ENCODE data around the gene TNFAIP2.
"Not testable (repeated sequence)": the region's sequence is repeated elsewhere in the genome, so short reads cannot be mapped to it uniquely, and the experiment has no call there.

The TNFAIP2 gene

DNA sequence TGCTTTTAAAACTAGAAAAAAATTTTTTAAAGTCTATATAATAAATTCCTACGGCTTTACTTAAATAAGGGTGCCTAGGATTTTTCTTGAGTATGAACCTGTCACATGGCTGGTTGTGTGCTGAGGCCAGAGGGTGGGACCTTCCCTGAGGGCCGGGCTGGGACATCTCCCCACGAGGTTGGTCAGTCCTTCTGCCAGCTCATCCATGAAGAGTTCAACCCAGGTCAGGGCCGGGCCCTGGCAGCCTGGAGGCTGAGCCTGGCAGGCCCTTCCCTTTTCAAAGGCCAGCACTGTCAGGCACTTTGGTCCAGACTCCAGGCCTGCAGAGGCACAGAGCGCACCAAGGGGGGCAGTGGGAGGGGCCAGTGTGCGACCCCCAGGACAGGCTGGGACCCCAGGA lies 31.7 kb downstream of the TNFAIP2 start:
- Histone ChIP-seq H3K9me2 (replicated peaks; ENCODE audit: insufficient read depth, low read length) (no peaks in the 10 kb centered on the region), H3K9me3 (ENCODE audit: insufficient read depth, low read length) (no peaks in the 10 kb centered on the region), H3K36me3 (ENCODE audit: low read length) (no peaks in the 10 kb centered on the region), H3K27ac (ENCODE audit: low read depth, low read length) (no peak overlapping the region), H3K4me2 (ENCODE audit: low read depth, low read length, poor library complexity, severe bottlenecking) (no peak overlapping the region), H3K9ac (ENCODE audit: low read length) (no peak overlapping the region), H3F3A (ENCODE audit: insufficient read depth) (no peaks in the 10 kb centered on the region), H3K27me3 (ENCODE audit: low read length) (no peaks in the 10 kb centered on the region), H2AFZ (ENCODE audit: low read depth, low read length, severe bottlenecking) (no peak overlapping the region), H4K20me1 (ENCODE audit: low read depth, low read length) (no peaks in the 10 kb centered on the region), H3K4me3 (ENCODE audit: insufficient read depth, low read length, poor library complexity, severe bottlenecking) (no peak overlapping the region), H3K79me2 (ENCODE audit: insufficient read depth, low read length) (no peaks in the 10 kb centered on the region)
- TF ChIP-seq, protein P1, sequence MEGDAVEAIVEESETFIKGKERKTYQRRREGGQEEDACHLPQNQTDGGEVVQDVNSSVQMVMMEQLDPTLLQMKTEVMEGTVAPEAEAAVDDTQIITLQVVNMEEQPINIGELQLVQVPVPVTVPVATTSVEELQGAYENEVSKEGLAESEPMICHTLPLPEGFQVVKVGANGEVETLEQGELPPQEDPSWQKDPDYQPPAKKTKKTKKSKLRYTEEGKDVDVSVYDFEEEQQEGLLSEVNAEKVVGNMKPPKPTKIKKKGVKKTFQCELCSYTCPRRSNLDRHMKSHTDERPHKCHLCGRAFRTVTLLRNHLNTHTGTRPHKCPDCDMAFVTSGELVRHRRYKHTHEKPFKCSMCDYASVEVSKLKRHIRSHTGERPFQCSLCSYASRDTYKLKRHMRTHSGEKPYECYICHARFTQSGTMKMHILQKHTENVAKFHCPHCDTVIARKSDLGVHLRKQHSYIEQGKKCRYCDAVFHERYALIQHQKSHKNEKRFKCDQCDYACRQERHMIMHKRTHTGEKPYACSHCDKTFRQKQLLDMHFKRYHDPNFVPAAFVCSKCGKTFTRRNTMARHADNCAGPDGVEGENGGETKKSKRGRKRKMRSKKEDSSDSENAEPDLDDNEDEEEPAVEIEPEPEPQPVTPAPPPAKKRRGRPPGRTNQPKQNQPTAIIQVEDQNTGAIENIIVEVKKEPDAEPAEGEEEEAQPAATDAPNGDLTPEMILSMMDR (IDR thresholded peaks at IDR 0.05; ENCODE audit: insufficient read depth, low read length, poor library complexity, severe bottlenecking): no peak
- TF ChIP-seq EZH2phosphoT487 (conservative IDR thresholded peaks at IDR 0.05; ENCODE audit: low read length): no peak

DNA sequence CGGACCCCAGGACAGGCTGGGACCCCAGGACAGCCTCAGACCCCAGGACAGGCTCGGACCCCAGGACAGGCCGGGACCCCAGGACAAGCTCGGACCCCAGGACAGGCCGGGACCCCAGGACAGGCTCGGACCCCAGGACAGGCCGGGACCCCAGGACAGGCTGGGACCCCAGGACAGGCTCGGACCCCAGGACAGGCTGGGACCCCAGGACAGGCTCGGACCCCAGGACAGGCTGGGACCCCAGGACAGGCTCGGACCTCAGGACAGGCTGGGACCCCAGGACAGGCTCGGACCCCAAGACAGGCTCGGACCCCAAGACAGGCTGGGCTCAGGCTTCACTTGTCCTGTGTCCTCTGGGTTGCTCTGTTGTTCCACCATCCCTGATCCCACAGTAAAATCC lies 32.2 kb downstream of the TNFAIP2 start:
- H3K9ac ChIP-seq (ENCODE audit: low read length); H4K20me1 ChIP-seq (ENCODE audit: low read depth, low read length); H2AFZ ChIP-seq (ENCODE audit: low read depth, low read length, severe bottlenecking); H3K4me2 ChIP-seq (ENCODE audit: low read depth, low read length, poor library complexity, severe bottlenecking); H3K9me3 ChIP-seq (ENCODE audit: insufficient read depth, low read length); H3K27me3 ChIP-seq (ENCODE audit: low read length); H3K4me3 ChIP-seq (ENCODE audit: insufficient read depth, low read length, poor library complexity, severe bottlenecking); H3K27ac ChIP-seq (ENCODE audit: low read depth, low read length); H3K79me2 ChIP-seq (ENCODE audit: insufficient read depth, low read length); H3K9me2 ChIP-seq (replicated peaks; ENCODE audit: insufficient read depth, low read length); H3K36me3 ChIP-seq (ENCODE audit: low read length); H3F3A ChIP-seq (ENCODE audit: insufficient read depth): not testable (repeated sequence)

DNA sequence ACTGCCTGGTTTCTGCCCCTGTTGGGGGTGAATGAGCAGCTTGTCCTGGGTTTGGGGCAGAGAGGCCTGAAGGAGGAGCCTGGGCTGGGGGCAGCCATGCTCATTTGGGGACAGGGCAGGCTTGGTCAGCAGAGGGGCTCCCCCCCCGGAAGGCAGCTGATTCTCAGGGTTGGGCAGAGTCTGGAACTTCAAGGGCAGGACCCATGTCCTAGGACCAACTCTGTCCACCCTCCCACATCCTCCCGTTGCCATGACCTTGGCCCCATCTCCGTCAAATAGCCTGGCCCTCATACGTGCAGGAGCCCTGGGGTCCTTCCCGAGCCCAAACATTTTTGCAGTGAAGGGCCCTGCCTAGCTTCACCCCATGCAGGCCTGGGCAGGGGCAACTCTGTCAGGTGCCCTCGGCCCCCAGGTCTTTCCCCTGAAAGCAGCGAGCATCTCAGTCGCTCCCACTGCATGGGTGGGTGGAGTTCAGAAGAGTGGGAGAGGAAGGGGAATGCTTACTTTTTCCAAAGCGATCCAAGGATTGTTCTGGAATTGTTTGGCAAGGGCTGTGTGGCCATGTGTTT lies 32.6 kb downstream of the TNFAIP2 start:
- H3K4me3 ChIP-seq (ENCODE audit: insufficient read depth, low read length, poor library complexity, severe bottlenecking): no peak overlapping the region
- no peaks in the 10 kb centered on the region for H3K79me2 ChIP-seq (ENCODE audit: insufficient read depth, low read length)
- H3K9me2 ChIP-seq (replicated peaks; ENCODE audit: insufficient read depth, low read length): no peaks in the 10 kb centered on the region
- no peaks in the 10 kb centered on the region for H3K9me3 ChIP-seq (ENCODE audit: insufficient read depth, low read length)
- no peaks in the 10 kb centered on the region for H3F3A ChIP-seq (ENCODE audit: insufficient read depth)
- no peaks in the 10 kb centered on the region for H3K36me3 ChIP-seq (ENCODE audit: low read length)
- no peak overlapping the region for H3K9ac ChIP-seq (ENCODE audit: low read length)
- no peak overlapping the region for H2AFZ ChIP-seq (ENCODE audit: low read depth, low read length, severe bottlenecking)
- TF ChIP-seq EZH2phosphoT487 (conservative IDR thresholded peaks at IDR 0.05; ENCODE audit: low read length): no peak
- TF ChIP-seq, protein P1 (IDR thresholded peaks at IDR 0.05; ENCODE audit: insufficient read depth, low read length, poor library complexity, severe bottlenecking): no peak
- no peaks in the 10 kb centered on the region for H4K20me1 ChIP-seq (ENCODE audit: low read depth, low read length)
- H3K4me2 ChIP-seq (ENCODE audit: low read depth, low read length, poor library complexity, severe bottlenecking): no peak overlapping the region
- no peaks in the 10 kb centered on the region for H3K27me3 ChIP-seq (ENCODE audit: low read length)
- H3K27ac ChIP-seq (ENCODE audit: low read depth, low read length): no peak overlapping the region

DNA sequence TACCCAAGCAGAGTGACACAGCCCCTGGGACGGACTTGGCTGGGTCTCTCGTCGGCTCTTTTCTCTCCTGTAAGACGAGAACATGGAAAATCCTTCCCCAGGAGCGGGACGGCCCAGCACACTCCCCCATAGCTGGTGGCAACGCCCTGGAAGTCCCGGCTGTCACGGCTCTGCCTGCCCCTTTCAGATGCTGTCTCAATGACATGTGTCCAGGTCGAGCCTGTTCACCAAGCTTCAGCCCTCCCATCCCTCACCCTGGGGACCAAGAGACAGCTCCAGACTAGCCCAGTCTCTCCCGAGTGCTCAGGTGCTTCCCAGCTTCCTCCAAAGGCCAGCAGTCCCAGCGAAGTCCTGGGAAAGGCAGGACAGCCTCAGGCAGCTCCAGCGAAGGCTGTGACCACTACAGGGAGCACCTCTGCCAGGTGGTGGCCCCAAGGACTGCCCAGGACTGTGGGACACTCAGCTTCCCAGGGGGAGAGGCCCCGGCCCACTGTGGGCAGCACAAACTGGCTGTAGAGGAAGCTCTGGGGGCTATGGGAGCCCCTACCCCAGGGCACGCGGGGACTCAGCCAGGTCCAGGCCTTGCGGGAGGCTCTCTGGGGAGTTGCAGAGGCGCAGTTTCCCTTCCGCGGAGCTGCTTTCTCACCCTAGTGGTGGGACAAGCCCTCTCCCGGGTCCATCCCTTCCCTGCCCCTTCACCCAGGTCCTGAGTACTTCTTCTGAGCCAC lies 33.6 kb downstream of the TNFAIP2 start:
- Histone ChIP-seq H3K4me2 (ENCODE audit: low read depth, low read length, poor library complexity, severe bottlenecking) (no peak overlapping the region), H3K79me2 (ENCODE audit: insufficient read depth, low read length) (no peaks in the 10 kb centered on the region), H3K4me3 (ENCODE audit: insufficient read depth, low read length, poor library complexity, severe bottlenecking) (no peak overlapping the region), H3K27ac (ENCODE audit: low read depth, low read length) (no peak overlapping the region), H4K20me1 (ENCODE audit: low read depth, low read length) (no peaks in the 10 kb centered on the region), H3K9me2 (replicated peaks; ENCODE audit: insufficient read depth, low read length) (no peaks in the 10 kb centered on the region), H2AFZ (ENCODE audit: low read depth, low read length, severe bottlenecking) (no peak overlapping the region), H3K9me3 (ENCODE audit: insufficient read depth, low read length) (peaks cover 1% of the 10 kb centered on the region; the same call in 1 of the 2 replicates), H3K36me3 (ENCODE audit: low read length) (no peaks in the 10 kb centered on the region), H3K9ac (ENCODE audit: low read length) (no peak overlapping the region), H3K27me3 (ENCODE audit: low read length) (no peaks in the 10 kb centered on the region), H3F3A (ENCODE audit: insufficient read depth) (no peaks in the 10 kb centered on the region)
- TF ChIP-seq EZH2phosphoT487 (conservative IDR thresholded peaks at IDR 0.05; ENCODE audit: low read length): no peak
- TF ChIP-seq, protein P1 (IDR thresholded peaks at IDR 0.05; ENCODE audit: insufficient read depth, low read length, poor library complexity, severe bottlenecking): no peak

All from SU-DHL-6 (cell line).